DOHH2 (cell line): ENCODE data around the gene TYROBP.

Source experiments
- H3F3A ChIP-seq: fragments of 200-600 bp; sonication (generic), shearing (Covaris generic); 2 replicates; pipeline ENCODE4 v1.6.0; 2016; ENCODE audit warnings: antibody characterized with exemption, mild to moderate bottlenecking; ENCODE audit not compliant: control insufficient read depth, insufficient read depth
- H3K27ac ChIP-seq: fragments of 200-600 bp; sonication (generic); 2 replicates; pipeline ENCODE4 v1.5.1; 2014; ENCODE audit warnings: low read depth, mild to moderate bottlenecking, low read length, moderate library complexity
- H3K27me3 ChIP-seq: fragments of 200-600 bp; sonication (generic); 2 replicates; pipeline ENCODE4 v1.6.1; 2014; ENCODE audit warnings: mild to moderate bottlenecking, low read length, mixed read lengths; ENCODE audit not compliant: control insufficient read depth
- H3K36me3 ChIP-seq: fragments of 200-600 bp; sonication (generic); 2 replicates; pipeline ENCODE4 v1.6.1; 2014; ENCODE audit warnings: mild to moderate bottlenecking, low read length, moderate library complexity, mixed read lengths; ENCODE audit not compliant: control insufficient read depth
- H3K4me1 ChIP-seq: fragments of 200-600 bp; sonication (generic); 2 replicates; pipeline ENCODE4 v1.6.1; 2014; ENCODE audit warnings: mild to moderate bottlenecking, low read length, mixed read lengths; ENCODE audit not compliant: control insufficient read depth
- H3K4me2 ChIP-seq: fragments of 200-600 bp; sonication (generic); 2 replicates; pipeline ENCODE4 v1.6.0; 2014; ENCODE audit warnings: mild to moderate bottlenecking, low read length, moderate library complexity
- H3K4me3 ChIP-seq: fragments of 200-600 bp; sonication (generic); 2 replicates; pipeline ENCODE4 v1.5.1; 2014; ENCODE audit warnings: mild to moderate bottlenecking, low read length, mixed read lengths
- H3K79me2 ChIP-seq: fragments of 200-600 bp; sonication (generic); 2 replicates; pipeline ENCODE4 v1.6.1; 2014; ENCODE audit warnings: mild to moderate bottlenecking, low read length, mixed read lengths; ENCODE audit not compliant: control insufficient read depth
- H3K9me2 ChIP-seq: fragments of 200-600 bp; sonication (generic); replicated peaks from 2 replicates; pipeline ENCODE4 v1.6.1; 2014; ENCODE audit warnings: mild to moderate bottlenecking, low read length, mixed read lengths; ENCODE audit not compliant: control insufficient read depth
- H3K9me3 ChIP-seq: fragments of 200-600 bp; sonication (generic); 2 replicates; pipeline ENCODE4 v1.6.1; 2014; ENCODE audit warnings: antibody characterized with exemption, low read length, mixed read lengths; ENCODE audit not compliant: control insufficient read depth, insufficient read depth
- H4K20me1 ChIP-seq: fragments of 200-600 bp; sonication (generic); 2 replicates; pipeline ENCODE4 v1.6.0; 2014; ENCODE audit warnings: low read depth, mild to moderate bottlenecking, antibody characterized with exemption, low read length, moderate library complexity; ENCODE audit not compliant: control insufficient read depth, insufficient read depth
- CTCF ChIP-seq: fragments of 200-600 bp; sonication (generic); IDR thresholded peaks from one replicate; pipeline ENCODE4 v1.5.1; 2014; ENCODE audit warnings: antibody characterized with exemption, mild to moderate bottlenecking, low read depth, low read length; ENCODE audit not compliant: poor library complexity, severe bottlenecking
- EZH2phosphoT487 ChIP-seq: fragments of 200-600 bp; sonication (generic); IDR thresholded peaks from 2 replicates; pipeline ENCODE4 v1.6.1; 2017; ENCODE audit warnings: borderline replicate concordance, mild to moderate bottlenecking, antibody characterized with exemption, low read length, moderate library complexity, mixed read lengths

Gene TYROBP

DNA sequence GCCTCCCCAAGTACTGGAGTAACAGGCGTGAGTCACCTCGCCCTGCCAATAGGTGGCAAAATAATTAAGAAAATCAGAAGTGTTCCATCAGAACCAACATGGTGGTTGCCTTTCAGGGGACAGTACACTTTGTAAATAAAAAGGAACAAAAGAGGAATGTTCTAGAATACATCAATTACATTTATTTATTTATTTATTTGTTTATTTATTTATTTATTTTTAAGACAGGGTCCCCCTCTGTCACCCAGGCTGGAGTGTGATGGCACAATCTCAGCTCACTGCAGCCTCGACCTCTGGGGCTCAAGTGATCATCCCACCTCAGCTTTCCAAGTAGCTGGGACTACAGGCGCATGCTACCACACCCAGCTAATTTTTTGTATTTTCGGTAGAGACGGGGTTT, 12.9 kb upstream of the TYROBP start:
- Histone ChIP-seq H3K4me2 (peak overlapping the region; percentile 30; the same call in 1 of the 2 replicates), H3K27ac (no peak overlapping the region), H3F3A (peaks cover 12% of the 10 kb centered on the region), H3K4me1 (peaks cover 19% of the 10 kb centered on the region), H3K9me2 (no peaks in the 10 kb centered on the region), H4K20me1 (no peaks in the 10 kb centered on the region), H3K79me2 (no peaks in the 10 kb centered on the region), H3K27me3 (no peaks in the 10 kb centered on the region), H3K36me3 (no peaks in the 10 kb centered on the region), H3K4me3 (no peak overlapping the region), H3K9me3 (no peaks in the 10 kb centered on the region)
- no peak for TF ChIP-seq EZH2phosphoT487
- TF ChIP-seq CTCF = no peak

DNA sequence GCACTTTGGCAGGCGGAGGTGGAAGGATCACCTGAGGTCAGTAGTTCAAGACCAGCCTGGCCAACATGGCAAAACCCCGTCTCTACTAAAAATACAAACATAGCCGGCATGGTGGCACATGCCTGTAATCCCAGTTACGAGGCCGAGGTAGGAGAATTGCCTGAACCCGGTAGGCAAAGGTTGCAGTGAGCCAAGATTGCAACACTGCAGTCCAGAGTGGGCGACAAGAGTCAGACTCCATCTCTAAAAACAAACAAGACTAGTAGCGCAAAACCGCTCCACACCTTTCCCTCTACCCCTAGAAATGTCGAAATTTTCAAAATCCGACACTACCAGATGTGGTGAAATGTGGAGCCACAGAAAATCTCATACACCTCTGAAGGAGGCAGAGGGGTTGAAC, 11.2 kb upstream of the TYROBP start:
- H3F3A ChIP-seq = peaks cover 9% of the 10 kb centered on the region
- H3K9me2 ChIP-seq = no peaks in the 10 kb centered on the region
- H3K27me3 ChIP-seq = no peaks in the 10 kb centered on the region
- no peak overlapping the region for H3K4me3 ChIP-seq
- no peaks in the 10 kb centered on the region for H3K36me3 ChIP-seq
- H4K20me1 ChIP-seq = no peaks in the 10 kb centered on the region
- H3K79me2 ChIP-seq = no peaks in the 10 kb centered on the region
- peaks cover 22% of the 10 kb centered on the region for H3K4me1 ChIP-seq
- TF ChIP-seq EZH2phosphoT487 (no peak), CTCF (no peak)
- H3K4me2 ChIP-seq = no peak overlapping the region
- no peaks in the 10 kb centered on the region for H3K9me3 ChIP-seq
- no peak overlapping the region for H3K27ac ChIP-seq

DNA sequence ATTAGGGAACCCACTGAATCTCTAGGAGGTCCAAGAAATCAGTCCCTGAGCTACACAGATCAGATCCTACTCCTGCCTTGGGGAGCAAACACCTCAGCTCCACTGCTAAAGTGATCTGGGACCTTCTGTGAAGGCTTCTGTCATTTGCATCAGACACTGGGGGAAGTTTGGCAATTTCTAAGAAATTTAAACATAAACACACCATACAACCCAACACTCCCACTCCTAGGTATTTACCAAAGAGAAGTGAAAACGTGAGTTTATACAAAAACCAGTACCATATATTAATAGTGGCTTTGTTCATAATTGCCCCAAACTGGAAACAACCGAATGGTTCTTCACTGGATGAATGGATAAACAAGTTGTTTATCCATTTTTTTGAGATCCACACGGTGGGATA, 7.3 kb upstream of the TYROBP start:
- Histone ChIP-seq H3K4me2 (no peak overlapping the region), H3K36me3 (no peaks in the 10 kb centered on the region), H3K27ac (no peak overlapping the region), H4K20me1 (no peaks in the 10 kb centered on the region), H3K9me2 (no peaks in the 10 kb centered on the region), H3K27me3 (no peaks in the 10 kb centered on the region), H3K4me1 (peaks cover 36% of the 10 kb centered on the region), H3K79me2 (no peaks in the 10 kb centered on the region), H3K4me3 (no peak overlapping the region), H3F3A (0 out of 2 replicates have a peak, but pooled peaks cover 2% of the 10 kb centered on the region), H3K9me3 (no peaks in the 10 kb centered on the region)
- TF ChIP-seq EZH2phosphoT487 (no peak), CTCF (no peak)

GRCh38 chr19:35913589-35913988, 5.5 kb upstream of the TYROBP start:
- H3K9me3 ChIP-seq = no peaks in the 10 kb centered on the region
- H3F3A ChIP-seq = peaks cover 4% of the 10 kb centered on the region; the same call in 1 of the 2 replicates
- no peaks in the 10 kb centered on the region for H3K27me3 ChIP-seq
- TF ChIP-seq EZH2phosphoT487 (no peak), CTCF (no peak)
- H4K20me1 ChIP-seq = no peaks in the 10 kb centered on the region
- no peaks in the 10 kb centered on the region for H3K9me2 ChIP-seq
- peak overlapping the region; percentile 26; the same call in 1 of the 2 replicates for H3K4me2 ChIP-seq
- no peak overlapping the region for H3K27ac ChIP-seq
- H3K4me3 ChIP-seq = no peak overlapping the region
- H3K36me3 ChIP-seq = no peaks in the 10 kb centered on the region
- H3K4me1 ChIP-seq = peaks cover 53% of the 10 kb centered on the region
- H3K79me2 ChIP-seq = no peaks in the 10 kb centered on the region
